HCT116 (cell line): ENCODE results near the gene GNB4.

Experiments used
- POLR2A ChIP-seq: IDR thresholded peaks from 2 replicates; pipeline ENCODE4 v1.7.0; 2011; ENCODE audit warnings: borderline replicate concordance; ENCODE audit not compliant: insufficient read depth, insufficient read length; ENCODE audit errors: extremely low read depth
- POLR2AphosphoS5 ChIP-seq: IDR thresholded peaks from 2 replicates; pipeline ENCODE4 v1.6.1; 2011; ENCODE audit warnings: mild to moderate bottlenecking, low read depth, low read length, moderate library complexity
- ZNF274 ChIP-seq: fragments of 200-500 bp; sonication (Bioruptor generic); IDR thresholded peaks from 2 replicates; pipeline ENCODE4 v1.6.1; 2014; ENCODE audit warnings: mild to moderate bottlenecking, low read depth, low read length, inconsistent platforms
- TF ChIP-seq, protein P1 (sequence below), 3 experiments: fragments of 200-600 bp in 1 of 3; sonication (generic) in 1 of 3; IDR thresholded peaks in 2 of 3; conservative IDR thresholded peaks in 1 of 3; 2 replicates each; pipeline ENCODE4 v1.5.1; 2012 to 2017; ENCODE audit warnings: low read depth in 2 of 3, low read length in 2 of 3, antibody characterized with exemption in 1 of 3, borderline replicate concordance in 1 of 3, control low read depth in 1 of 3, mild to moderate bottlenecking in 1 of 3, mixed read lengths in 1 of 3, mixed run types in 1 of 3, moderate library complexity in 1 of 3; ENCODE audit not compliant: insufficient read depth in 1 of 3

- TF ChIP-seq, protein P1, sequence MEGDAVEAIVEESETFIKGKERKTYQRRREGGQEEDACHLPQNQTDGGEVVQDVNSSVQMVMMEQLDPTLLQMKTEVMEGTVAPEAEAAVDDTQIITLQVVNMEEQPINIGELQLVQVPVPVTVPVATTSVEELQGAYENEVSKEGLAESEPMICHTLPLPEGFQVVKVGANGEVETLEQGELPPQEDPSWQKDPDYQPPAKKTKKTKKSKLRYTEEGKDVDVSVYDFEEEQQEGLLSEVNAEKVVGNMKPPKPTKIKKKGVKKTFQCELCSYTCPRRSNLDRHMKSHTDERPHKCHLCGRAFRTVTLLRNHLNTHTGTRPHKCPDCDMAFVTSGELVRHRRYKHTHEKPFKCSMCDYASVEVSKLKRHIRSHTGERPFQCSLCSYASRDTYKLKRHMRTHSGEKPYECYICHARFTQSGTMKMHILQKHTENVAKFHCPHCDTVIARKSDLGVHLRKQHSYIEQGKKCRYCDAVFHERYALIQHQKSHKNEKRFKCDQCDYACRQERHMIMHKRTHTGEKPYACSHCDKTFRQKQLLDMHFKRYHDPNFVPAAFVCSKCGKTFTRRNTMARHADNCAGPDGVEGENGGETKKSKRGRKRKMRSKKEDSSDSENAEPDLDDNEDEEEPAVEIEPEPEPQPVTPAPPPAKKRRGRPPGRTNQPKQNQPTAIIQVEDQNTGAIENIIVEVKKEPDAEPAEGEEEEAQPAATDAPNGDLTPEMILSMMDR (IDR thresholded peaks at IDR 0.05 in 2 of 3, conservative IDR thresholded peaks at IDR 0.05 in 1 of 3; ENCODE audit: borderline replicate concordance in 1 of 3, insufficient read depth in 1 of 3, low read depth in 2 of 3, low read length in 2 of 3) = no peak
- TF ChIP-seq POLR2AphosphoS5 (no peak), ZNF274 (no peak), POLR2A (no peak)
Observed at GRCh38 chr3:179348325-179349013, 102.8 kb downstream of the GNB4 start.
